Measurements from ENCODE around the gene ALDH1A2. TPM values are rescaled to one million over a fixed set of nuclear protein-coding genes. Genes with fewer than 3 reads are reported as not detected.

The ALDH1A2 gene
- total RNA-seq, 2 donors from 2014 or later, result not detected

DNA sequence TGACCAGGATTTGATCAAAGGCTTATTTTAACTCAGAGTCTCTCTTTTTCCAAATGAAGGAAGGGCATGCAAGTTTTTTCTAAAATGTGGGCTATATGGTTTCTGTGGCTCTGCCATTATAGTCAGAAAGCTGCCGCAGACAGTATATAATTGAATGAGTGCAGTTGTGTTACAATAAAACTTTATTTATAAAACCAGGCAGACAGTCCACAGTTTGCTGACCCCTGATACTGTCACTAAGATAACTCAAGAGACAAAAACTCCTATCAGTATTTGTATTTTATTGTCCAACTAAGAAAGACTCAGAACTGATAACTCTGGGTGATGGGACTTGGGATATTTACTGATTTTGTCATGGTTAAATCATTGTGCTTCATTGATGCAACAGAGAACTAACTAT lies 4.9 kb downstream of the ALDH1A2 start:
- H3K4me1 ChIP-seq (ENCODE audit: control insufficient read depth, insufficient read depth, low read length), result no peaks in the 10 kb centered on the region
- H3K9ac ChIP-seq (ENCODE audit: extremely low read depth, low read length, poor library complexity, severe bottlenecking), result no peak overlapping the region
- H3K27me3 Mint-ChIP-seq (ENCODE audit: insufficient read depth), result peaks cover 98% of the 10 kb centered on the region
- no peak overlapping the region for H3K4me3 ChIP-seq (ENCODE audit: low read length)
- no peaks in the 10 kb centered on the region for H3K4me1 Mint-ChIP-seq
- no peak overlapping the region for H3K27ac ChIP-seq (ENCODE audit: low read depth, low read length)
- TF ChIP-seq, protein P1, sequence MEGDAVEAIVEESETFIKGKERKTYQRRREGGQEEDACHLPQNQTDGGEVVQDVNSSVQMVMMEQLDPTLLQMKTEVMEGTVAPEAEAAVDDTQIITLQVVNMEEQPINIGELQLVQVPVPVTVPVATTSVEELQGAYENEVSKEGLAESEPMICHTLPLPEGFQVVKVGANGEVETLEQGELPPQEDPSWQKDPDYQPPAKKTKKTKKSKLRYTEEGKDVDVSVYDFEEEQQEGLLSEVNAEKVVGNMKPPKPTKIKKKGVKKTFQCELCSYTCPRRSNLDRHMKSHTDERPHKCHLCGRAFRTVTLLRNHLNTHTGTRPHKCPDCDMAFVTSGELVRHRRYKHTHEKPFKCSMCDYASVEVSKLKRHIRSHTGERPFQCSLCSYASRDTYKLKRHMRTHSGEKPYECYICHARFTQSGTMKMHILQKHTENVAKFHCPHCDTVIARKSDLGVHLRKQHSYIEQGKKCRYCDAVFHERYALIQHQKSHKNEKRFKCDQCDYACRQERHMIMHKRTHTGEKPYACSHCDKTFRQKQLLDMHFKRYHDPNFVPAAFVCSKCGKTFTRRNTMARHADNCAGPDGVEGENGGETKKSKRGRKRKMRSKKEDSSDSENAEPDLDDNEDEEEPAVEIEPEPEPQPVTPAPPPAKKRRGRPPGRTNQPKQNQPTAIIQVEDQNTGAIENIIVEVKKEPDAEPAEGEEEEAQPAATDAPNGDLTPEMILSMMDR (conservative IDR thresholded peaks at IDR 0.05), result no peak
- no peak overlapping the region for H3K27ac Mint-ChIP-seq
- no peaks in the 10 kb centered on the region for H3K9me3 ChIP-seq (ENCODE audit: control insufficient read depth, low read length)
- H3K9me3 Mint-ChIP-seq, result no peaks in the 10 kb centered on the region
- no peak overlapping the region for H3K4me3 Mint-ChIP-seq
- H3K36me3 ChIP-seq (ENCODE audit: control insufficient read depth, insufficient read depth, low read length), result no peaks in the 10 kb centered on the region
- no peaks in the 10 kb centered on the region for H3K36me3 Mint-ChIP-seq (ENCODE audit: low read depth)
- DNase-seq, result no peak
- H3K27me3 ChIP-seq (ENCODE audit: control insufficient read depth, insufficient read depth, low read length, poor library complexity, severe bottlenecking), result peaks cover 98% of the 10 kb centered on the region
- 100% methylated on average over 1 of the region's 1 CpG; no CpG with 5 or more reads in 1 of the 2 experiments for WGBS, 2 experiments (ENCODE audit: insufficient coverage in 1 of 2, insufficient read length in 1 of 2)

DNA sequence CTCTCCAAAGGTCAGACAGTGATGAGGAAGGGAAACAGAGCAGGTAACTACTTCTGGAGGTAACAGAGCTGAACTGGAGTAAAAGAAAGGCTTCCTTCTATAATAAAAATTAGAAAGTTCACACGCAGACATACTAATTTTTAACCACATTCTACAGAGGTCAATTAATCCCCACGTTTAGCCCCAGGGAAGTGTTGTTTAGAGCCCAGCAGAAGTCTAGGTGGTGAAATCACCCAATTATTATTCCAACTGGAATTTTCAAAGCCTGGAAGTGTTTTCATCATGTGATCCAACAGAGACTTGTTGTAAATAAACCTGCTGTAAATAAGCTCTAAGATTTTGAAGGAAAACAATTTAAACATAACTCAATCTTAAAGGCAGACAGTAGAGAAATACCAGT lies 6.8 kb downstream of the ALDH1A2 start:
- 14 to 68% methylated on average over 1 to 2 of the region's 2 CpGs for WGBS, 2 experiments (ENCODE audit: insufficient coverage in 1 of 2, insufficient read length in 1 of 2)
- TF ChIP-seq, protein P1 (conservative IDR thresholded peaks at IDR 0.05), result no peak
- Mint-ChIP-seq H3K9me3 (no peaks in the 10 kb centered on the region), H3K27ac (no peak overlapping the region), H3K27me3 (ENCODE audit: insufficient read depth) (peaks cover 98% of the 10 kb centered on the region), H3K4me1 (no peaks in the 10 kb centered on the region), H3K4me3 (no peak overlapping the region), H3K36me3 (ENCODE audit: low read depth) (no peaks in the 10 kb centered on the region)
- Histone ChIP-seq H3K9me3 (ENCODE audit: control insufficient read depth, low read length) (no peaks in the 10 kb centered on the region), H3K4me3 (ENCODE audit: low read length) (no peak overlapping the region), H3K27ac (ENCODE audit: low read depth, low read length) (no peak overlapping the region), H3K27me3 (ENCODE audit: control insufficient read depth, insufficient read depth, low read length, poor library complexity, severe bottlenecking) (peaks cover 98% of the 10 kb centered on the region), H3K4me1 (ENCODE audit: control insufficient read depth, insufficient read depth, low read length) (no peaks in the 10 kb centered on the region), H3K9ac (ENCODE audit: extremely low read depth, low read length, poor library complexity, severe bottlenecking) (no peak overlapping the region), H3K36me3 (ENCODE audit: control insufficient read depth, insufficient read depth, low read length) (no peaks in the 10 kb centered on the region)
- no peak for DNase-seq

DNA sequence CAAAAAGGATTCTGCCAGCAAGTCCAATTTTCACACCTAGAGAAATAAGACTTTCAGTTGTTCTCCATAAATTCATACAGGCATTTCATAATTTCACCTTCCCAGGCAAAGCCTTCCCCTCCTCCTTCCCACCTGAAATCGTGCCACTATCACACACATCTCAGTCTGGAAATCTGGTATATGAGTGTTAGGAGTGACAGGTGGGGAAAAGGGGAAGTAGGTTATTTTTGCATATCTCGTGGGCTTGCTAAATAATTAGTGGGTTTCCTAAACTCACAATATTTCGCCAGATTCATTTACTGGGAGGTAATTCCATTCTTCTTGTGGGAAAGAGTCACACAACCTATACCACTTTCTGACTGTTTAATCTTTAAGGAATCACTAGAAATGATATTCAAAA lies 7.4 kb downstream of the ALDH1A2 start:
- H3K27ac Mint-ChIP-seq, result no peak overlapping the region
- H3K27me3 ChIP-seq (ENCODE audit: control insufficient read depth, insufficient read depth, low read length, poor library complexity, severe bottlenecking), result peaks cover 98% of the 10 kb centered on the region
- TF ChIP-seq, protein P1 (conservative IDR thresholded peaks at IDR 0.05), result no peak
- H3K9ac ChIP-seq (ENCODE audit: extremely low read depth, low read length, poor library complexity, severe bottlenecking), result no peak overlapping the region
- no peaks in the 10 kb centered on the region for H3K36me3 Mint-ChIP-seq (ENCODE audit: low read depth)
- H3K36me3 ChIP-seq (ENCODE audit: control insufficient read depth, insufficient read depth, low read length), result no peaks in the 10 kb centered on the region
- H3K4me1 ChIP-seq (ENCODE audit: control insufficient read depth, insufficient read depth, low read length), result no peaks in the 10 kb centered on the region
- H3K27me3 Mint-ChIP-seq (ENCODE audit: insufficient read depth), result peaks cover 98% of the 10 kb centered on the region
- 81% methylated on average over 2 of the region's 3 CpGs; no CpG with 5 or more reads in 1 of the 2 experiments for WGBS, 2 experiments (ENCODE audit: insufficient coverage in 1 of 2, insufficient read length in 1 of 2)
- H3K27ac ChIP-seq (ENCODE audit: low read depth, low read length), result no peak overlapping the region
- H3K4me3 Mint-ChIP-seq, result no peak overlapping the region
- no peaks in the 10 kb centered on the region for H3K9me3 ChIP-seq (ENCODE audit: control insufficient read depth, low read length)
- DNase-seq, result no peak
- no peaks in the 10 kb centered on the region for H3K9me3 Mint-ChIP-seq
- H3K4me1 Mint-ChIP-seq, result no peaks in the 10 kb centered on the region
- H3K4me3 ChIP-seq (ENCODE audit: low read length), result no peak overlapping the region
